ENCODE measurements around the gene PARVB.
"Not testable (repeated sequence)": the region's sequence is repeated elsewhere in the genome, so short reads cannot be mapped to it uniquely, and the experiment has no call there.

The PARVB gene

GRCh38 chr22:43998679-43999264 is 25.3 kb upstream of the PARVB start:
- DNase-seq = no peak

- no peak for DNase-seq
Observed at GRCh38 chr22:43999378-43999777, 24.7 kb upstream of the PARVB start.

- DNase-seq = no peak
Observed at GRCh38 chr22:44000123-44000522, 24.0 kb upstream of the PARVB start.

DNA sequence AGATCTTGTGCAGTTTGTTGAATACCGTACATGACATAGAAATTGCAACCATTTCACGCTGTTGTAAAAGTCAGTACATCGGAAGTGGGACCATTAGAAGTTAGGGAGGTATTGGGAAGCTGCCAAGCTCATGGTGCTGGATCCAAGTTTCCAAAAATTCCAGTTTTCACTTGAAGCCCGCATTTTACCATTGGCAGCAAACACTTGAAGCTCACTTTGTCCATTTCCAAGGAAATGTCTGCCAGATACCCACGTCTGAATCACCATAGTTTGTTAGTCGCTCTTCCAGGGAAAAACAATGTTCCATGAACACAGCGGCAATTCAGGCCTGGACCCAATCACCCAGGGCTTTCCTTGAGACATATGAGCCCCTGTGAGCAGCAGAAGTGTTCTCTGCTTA is 22.6 kb upstream of the PARVB start:
- DNase-seq = no peak

- DNase-seq = no peak
Observed at GRCh38 chr22:44002324-44002723, 21.8 kb upstream of the PARVB start.

GRCh38 chr22:44002997-44003396 is 21.1 kb upstream of the PARVB start:
- DNase-seq = no peak

DNA sequence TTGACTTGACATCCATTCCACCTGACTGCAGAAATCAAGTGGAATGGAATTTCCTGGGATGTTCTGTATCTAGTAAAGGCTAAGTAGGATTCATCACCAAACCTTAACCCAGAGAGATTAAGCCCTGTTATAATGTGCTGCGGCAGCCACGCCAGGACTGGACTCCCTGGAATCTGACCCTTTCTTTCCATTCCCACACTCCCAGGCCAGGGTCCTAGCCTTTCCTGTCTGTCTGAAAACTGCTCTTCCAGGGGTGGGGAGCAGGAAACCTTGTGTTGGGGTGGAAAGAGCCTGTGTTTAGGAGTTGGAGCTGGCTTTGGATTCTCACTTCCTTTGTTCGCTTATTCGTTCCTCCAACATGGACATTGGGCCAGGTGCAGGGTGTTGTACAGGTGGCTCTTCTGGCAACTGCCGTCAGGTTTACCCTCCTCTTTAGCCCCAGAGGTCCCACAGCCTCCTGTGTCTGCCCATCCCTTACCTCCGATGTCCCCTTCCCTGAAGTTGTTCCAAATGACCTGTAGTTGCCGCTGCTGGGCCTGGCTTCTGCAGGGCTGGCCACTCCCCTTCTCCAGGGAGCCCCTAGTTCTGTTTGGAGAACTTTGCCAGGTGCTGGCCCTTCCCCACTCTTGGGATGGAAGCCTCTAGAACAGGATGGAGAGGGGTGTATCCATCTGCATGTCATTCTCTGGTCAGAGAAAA is 20.5 kb upstream of the PARVB start:
- no peak for DNase-seq

DNA sequence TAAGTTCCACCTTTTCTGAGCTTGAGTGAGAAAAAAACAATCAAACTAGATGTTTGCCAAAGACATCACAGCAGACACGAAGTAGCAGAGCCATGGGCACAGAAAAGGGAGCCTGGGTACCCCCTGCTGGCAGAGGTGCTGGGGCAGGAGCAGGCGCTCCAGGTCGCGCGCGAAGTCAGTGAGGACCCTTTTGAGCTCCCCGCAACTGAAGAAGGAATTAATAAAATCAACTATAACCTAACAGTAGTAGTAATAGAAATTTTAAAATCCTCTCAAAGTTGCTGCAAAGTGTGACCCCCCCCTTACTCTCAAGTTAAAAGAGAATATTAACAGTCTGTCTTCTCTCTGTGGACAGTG is 20.0 kb upstream of the PARVB start:
- DNase-seq = no peak

- no peak for DNase-seq
Observed at GRCh38 chr22:44005524-44005923, 18.6 kb upstream of the PARVB start.

- DNase-seq = no peak
Observed at GRCh38 chr22:44012162-44012561, 11.9 kb upstream of the PARVB start.

GRCh38 chr22:44012591-44012990 is 11.5 kb upstream of the PARVB start:
- no peak for DNase-seq

DNA sequence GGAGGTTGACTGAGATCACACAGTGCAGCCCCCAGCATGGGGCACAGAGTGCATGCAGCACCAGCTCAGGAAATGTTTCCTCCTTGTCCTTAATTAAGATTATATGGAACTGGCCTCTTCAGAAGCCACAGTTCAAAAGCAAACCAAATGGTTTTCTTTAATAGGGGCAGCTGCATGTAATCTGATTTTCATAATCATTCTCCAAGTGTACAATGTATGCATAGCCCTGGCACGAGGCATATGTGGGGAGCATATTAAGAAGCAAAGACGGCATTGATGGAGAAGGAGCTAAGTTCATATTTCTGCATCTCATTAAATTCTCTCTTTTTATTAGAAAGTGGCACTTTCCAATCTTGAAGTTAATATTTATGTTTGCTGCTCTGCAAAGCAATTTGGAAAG is 9.9 kb upstream of the PARVB start:
- no peak for DNase-seq

DNA sequence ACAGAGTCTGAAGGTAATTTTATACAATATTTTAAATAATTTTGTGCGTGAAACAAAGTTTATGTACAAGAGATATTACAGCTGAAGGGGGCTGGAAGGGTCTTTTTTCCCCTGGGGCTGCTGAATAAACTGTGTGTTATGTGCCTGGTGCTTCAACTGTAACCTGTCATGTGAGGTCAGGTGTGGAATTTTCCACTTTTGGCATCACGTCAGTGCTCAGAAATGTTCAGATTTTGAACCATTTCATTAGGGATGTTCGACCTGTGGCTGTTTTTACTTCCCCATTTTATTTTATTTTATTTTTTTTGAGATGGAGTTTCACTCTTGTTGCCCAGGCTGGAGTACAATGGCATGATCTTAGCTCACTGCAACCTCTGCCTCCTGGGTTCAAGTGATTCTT is 7.5 kb upstream of the PARVB start:
- DNase-seq = not testable (repeated sequence)

GRCh38 chr22:44018594-44018993 is 5.5 kb upstream of the PARVB start:
- DNase-seq = no peak

DNA sequence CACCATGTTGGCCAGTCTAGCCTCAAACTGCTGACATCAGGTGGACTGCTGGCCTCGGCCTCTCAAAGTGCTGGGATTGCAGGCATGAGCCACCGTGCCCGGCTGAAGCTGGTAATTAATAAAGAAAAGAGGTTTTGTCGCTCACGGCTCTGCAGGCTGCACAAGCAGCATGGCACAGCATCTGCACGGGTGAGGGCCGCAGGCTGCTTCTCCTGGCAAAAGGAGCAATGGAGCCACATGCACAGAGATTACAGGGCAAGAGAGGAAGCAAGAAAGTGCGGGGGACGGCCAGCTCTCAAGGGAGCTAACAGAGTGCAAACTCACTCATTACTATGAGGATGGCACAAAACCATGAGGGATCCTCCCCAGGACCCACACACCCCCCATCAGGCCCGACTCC is 4.7 kb upstream of the PARVB start:
- no peak for DNase-seq

GRCh38 chr22:44019846-44020245 is 4.3 kb upstream of the PARVB start:
- no peak for DNase-seq

DNA sequence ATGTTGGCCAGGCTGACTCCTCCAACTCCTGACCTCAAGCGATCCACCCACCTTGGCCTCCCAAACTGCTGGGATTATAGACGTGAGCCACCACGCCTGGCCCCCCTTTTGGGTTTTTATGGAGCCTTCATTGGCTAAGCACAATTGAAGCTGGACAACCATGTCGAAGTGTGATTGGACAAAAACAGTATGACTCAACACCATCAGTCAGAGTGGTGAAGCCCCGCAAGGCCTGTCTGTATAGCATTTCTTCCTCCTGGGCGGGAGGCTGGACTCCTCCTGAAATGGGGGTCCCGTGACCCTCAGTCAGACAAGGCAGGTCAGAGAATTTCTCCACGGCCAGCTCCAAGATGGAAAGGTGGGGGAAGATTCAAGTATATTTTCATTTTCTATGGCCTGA is 3.1 kb upstream of the PARVB start:
- DNase-seq = no peak

- no peak for DNase-seq
Observed at GRCh38 chr22:44023404-44024287, 456 bp upstream of the PARVB start.

DNA sequence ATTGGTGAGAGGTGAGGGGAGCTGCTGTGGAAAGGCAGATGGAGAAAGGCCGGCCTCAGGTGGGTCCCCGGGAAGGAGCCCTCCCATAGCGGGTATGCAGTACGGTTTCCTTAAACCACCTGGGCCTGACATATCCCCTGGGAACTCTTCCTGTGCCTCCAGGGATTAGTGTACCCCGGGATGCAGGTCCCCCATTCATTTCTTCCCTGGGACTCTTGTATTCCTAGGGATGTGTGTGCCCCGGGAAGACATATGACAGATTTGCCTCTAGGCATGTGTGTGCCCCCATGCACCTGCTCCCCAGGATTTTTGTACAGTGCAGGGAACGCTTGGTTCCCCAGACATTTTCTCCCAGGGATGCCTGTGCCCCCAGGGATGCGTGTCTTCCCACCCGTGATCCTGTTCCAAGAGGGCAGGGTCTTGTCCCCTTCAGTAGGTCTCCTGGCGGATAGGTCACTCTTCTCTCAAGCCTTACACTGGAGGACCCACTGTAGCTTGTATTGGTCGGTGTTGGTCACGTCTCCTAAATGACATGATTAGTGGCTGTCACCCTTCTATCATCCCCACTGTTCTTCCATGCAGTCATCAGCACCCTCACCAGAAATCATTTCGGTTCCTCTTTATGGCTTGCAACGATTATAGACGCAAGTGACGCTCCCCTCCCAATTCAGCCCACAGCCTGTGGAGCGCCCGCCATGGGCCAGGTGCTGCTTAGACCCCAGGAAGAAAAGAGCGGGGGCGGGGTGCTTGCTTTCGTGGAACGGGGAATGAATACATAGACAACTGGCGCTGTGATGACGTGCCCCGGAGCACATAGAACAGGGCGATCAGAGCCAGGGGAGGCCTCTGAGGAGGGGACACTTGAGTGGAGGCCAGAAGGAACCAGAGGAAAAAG is 1.3 kb downstream of the PARVB start:
- DNase-seq = no peak

GRCh38 chr22:44026066-44026629 is 2.0 kb downstream of the PARVB start:
- no peak for DNase-seq

- no peak for DNase-seq
Observed at GRCh38 chr22:44026630-44027511, 2.8 kb downstream of the PARVB start.

DNA sequence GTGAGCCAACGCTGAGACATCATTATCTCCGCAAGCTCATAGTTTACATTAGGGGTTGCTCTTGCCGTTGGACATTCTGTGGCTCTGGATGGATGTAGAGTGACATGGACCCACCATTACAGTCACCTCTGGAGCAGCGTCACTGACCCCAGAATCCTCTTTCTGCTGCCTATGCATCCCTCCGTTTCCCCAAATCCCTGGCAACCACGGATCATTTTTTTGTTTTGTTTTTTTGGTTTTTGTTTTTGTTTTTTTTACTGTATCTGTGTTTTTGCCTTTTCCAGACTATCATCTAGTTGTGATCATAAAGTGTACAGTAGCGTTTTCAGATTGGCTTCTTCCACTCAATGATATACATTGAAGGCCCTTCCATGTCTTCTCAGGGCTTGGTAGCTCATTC is 4.0 kb downstream of the PARVB start:
- DNase-seq = no peak

Data from cerebellar nuclear complex (tissue), 1 donor.